NCI-H1694 (cell line): ENCODE data around the gene TNFRSF14.

Source experiments
- DNase-seq: peaks from one replicate; lab custom pipeline; 2025; lab: John Stamatoyannopoulos, UW

TNFRSF14 gene

DNA sequence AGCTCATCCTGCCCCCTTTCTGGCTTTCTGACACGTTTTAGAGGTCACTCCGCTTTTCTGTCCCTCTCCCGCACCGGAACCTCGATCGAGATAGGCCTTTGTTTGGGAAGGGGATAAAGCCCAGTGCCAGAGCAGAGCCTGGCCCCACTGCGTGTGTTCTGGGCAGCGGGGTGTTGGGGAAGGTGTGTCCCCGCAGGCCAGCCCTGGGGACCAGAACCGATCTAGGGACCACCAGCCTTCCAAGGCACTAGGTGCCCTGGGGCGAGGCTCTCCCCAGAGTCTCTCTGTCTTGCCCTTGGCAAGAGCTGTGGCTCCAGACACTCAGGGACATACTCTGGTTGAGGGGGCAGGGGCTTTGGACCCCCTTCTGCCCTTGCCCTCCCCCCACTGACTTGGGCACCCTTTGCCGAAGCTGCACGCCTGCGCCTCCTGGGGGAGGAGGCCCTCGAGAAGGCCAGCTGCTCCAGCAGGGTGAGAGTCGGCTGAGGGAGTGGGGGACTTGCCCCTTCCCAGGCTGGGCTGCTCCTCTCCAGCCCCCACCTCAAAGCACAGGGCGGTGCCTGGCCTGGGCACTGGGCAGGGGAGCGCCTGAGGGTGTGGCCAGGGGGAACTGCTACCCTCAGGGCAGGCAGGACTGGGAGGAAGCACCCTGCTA, 46.8 kb downstream of the TNFRSF14 start:
- no peak for DNase-seq

- DNase-seq, result no peak
Observed at GRCh38 chr1:2603521-2604155, 47.5 kb downstream of the TNFRSF14 start.

DNA sequence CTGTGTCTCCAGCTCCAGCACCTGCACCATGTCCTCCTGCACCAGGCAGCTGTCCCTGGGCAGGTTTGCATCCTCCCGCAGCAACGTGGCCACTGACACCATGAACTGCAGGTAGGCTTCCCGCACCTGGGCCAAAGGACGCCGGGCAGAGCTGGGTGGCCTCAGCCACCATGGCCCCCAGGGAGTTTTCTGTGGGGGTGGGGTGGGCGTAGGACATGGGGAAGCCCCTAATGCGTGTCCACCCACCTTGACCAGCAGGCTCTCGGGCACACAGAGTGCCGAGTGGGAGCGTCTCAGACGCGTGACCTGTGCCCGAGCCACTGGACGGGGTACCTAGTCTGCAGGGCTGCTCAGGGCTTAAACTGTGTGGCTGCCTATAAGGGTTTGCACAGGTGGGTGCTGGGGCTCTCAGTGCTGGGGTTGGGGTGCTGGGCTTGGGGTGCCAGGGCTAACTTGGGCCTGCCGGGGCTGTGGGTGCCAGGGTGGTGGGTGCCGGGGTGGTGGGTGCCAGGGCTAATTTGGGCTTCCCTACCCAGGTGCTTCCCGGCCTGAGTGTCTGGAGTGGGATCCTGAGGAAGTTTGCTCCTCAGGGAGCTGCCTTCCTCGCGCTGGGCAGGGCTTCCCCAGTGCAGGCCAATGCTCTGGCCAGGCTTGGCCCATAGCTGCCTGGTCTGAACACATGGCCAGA, 48.1 kb downstream of the TNFRSF14 start:
- no peak for DNase-seq

DNA sequence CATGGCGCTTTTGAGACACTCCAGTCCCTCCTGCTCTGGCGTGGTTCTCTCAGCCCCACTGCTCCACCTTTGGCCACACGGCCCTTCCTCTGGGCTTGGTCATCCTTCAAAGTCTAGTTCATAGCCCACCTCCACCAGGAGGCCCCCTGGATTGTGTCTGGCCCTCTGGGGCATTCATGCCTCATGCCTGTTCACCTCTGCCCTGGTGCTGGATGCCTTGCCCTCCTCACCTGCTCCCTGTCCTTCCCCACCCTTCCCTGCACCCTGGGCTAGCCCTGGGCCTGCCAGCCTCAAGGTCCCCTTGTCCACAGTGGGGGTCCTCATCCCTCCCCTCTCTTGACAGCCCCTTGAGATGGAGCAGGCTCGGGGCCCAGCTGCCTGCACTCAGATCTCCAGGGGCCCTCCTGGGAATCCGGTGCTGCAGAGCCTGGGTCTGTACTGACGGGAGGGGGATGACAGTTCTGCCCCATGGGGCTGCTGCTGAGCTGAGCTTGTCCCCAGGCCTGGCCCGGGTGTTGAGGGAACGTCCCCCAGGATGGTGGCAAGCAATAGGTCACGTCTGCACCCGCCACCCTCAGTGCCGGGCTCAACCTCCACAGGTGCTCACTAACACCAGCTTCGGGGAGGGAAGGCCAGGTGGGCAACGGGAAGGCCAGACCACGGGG, 48.8 kb downstream of the TNFRSF14 start:
- DNase-seq, result no peak

- no peak for DNase-seq
Observed at GRCh38 chr1:2605509-2606395, 49.6 kb downstream of the TNFRSF14 start.

- DNase-seq, result no peak
Observed at GRCh38 chr1:2606396-2606880, 50.3 kb downstream of the TNFRSF14 start.

DNA sequence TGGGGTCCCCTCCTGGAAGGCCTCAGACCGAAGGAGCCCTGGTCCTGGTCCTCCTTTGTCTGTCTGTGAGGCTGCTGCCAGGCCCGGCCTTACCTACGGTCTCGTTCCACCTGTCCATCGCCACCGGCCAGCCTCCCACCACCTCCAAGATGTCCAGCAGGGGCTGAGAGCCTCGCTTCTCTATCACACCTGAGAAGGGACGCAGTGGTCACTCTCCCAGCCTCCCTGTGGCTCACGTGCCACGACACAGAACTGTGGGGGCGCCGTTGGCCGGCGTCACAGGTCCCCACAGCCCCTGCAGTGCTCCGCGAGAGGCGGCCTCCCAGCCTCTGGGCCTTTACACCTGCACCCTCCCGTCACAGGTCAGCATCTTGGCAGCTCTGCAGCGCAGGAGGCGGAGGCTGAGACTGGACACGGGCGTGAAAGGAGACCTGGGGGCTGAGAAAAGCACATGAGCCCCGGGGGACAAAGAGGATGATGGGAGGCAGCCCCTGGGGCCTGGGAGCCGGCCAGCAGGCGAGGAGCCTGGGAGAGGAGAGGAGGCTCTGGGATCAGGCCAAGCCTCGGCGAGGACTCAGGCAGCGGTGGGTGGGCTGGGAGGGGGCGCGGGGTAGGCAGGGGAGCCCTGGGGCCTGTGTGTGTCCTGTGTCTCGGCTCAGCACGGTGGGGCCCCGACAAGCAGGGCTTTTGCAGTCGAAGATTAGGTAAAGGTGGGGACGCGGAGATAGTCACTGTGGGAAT, 50.9 kb downstream of the TNFRSF14 start:
- DNase-seq, result no peak

GRCh38 chr1:2607641-2608091, 51.5 kb downstream of the TNFRSF14 start:
- no peak for DNase-seq

DNA sequence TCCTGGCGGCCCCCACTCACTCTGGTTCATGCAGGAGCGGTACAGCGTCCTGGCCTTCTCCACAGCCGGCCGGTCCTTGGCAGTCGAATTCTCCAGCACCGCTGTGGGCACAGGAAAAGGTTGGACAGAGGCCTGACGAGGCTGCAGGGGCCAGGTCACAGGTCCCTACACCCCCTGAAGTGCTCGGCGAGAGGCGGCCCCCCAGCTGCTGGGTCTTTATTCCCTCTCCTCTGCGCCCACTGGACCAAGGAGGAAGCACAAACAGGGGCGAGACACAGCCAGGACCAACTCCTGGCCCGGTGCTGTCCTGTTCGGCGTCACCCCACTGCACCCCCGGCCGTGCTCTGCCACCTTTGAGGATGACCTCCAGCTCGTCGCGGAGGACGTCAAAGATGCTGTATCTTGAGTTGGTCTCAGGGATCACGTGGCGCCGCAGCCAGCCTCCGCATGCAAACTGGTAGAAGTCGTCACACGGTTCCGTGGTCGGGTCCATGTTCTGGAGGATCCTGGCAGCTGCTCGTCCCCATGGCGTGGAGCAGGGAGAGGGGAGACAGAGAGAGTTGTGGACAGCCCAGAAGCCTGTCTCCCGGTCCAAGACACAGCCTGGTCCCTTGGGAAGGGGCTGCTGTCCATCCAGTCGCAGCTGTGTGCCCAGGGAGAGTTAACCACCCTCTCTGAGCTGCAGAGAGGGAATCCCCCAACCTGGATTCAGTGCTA, 53.3 kb downstream of the TNFRSF14 start:
- DNase-seq, result no peak

GRCh38 chr1:2610036-2610959, 54.1 kb downstream of the TNFRSF14 start:
- no peak for DNase-seq

GRCh38 chr1:2611031-2611501, 54.9 kb downstream of the TNFRSF14 start:
- no peak for DNase-seq

- no peak for DNase-seq
Observed at GRCh38 chr1:2611621-2612437, 55.7 kb downstream of the TNFRSF14 start.

GRCh38 chr1:2612591-2613365, 56.6 kb downstream of the TNFRSF14 start:
- no peak for DNase-seq
